Colonic mucosa (tissue), 4 donors: ENCODE results near the gene MPG. TPM values are rescaled to one million over a fixed set of nuclear protein-coding genes. Genes with fewer than 3 reads are reported as not detected.

Source experiments
- DNase-seq: peaks from one replicate; pipeline ENCODE4 v3.0.0-alpha.2; 2020
- H3K27ac ChIP-seq: fragments of 200-600 bp; one replicate; pipeline ENCODE4 v1.8.0; 2021
- H3K27me3 ChIP-seq: fragments of 200-600 bp; one replicate; pipeline ENCODE4 v1.8.0; 2021
- H3K36me3 ChIP-seq: fragments of 200-600 bp; one replicate; pipeline ENCODE4 v1.8.0; 2021
- H3K4me1 ChIP-seq: fragments of 200-600 bp; one replicate; pipeline ENCODE4 v1.8.0; 2021; ENCODE audit warnings: mild to moderate bottlenecking
- H3K4me3 ChIP-seq: fragments of 200-600 bp; one replicate; pipeline ENCODE4 v1.8.0; 2021
- H3K9ac ChIP-seq, 2 donors: one replicate each; pipeline ENCODE4 v1.7.0; 2013; ENCODE audit warnings: control low read depth in 2 of 2, low read depth in 2 of 2, low read length in 2 of 2
- H3K9me3 ChIP-seq: fragments of 200-600 bp; one replicate; pipeline ENCODE4 v1.8.0; 2021
- intact Hi-C: fragments of 100-400 bp; cut with DNase I; formaldehyde crosslinking; loops from one replicate; pipeline ENCODE4 v1.14.1; 2022
- total RNA-seq, 2 donors: library from RNA; stranded (reverse); fragmentation: NEBNext Ultra II Directional in 1 of 2; extraction: Animal tissue kit (Norgen Biotek cat#: 25700) in 1 of 2; gene quantifications; one replicate each; pipeline ENCODE4 v1.2.1, GENCODE V29; 2021
- TF ChIP-seq, protein P1 (sequence below): fragments of 200-600 bp; IDR thresholded peaks from one replicate; pipeline ENCODE4 v1.8.0; 2022; ENCODE audit warnings: antibody characterized with exemption, mild to moderate bottlenecking
- donor health status: healthy.
- donor health status: DM: no; HTN: no; CAD: no.
- donor health status: DM: no; HTN: no; CAD: no.

MPG gene
- total RNA-seq, 2 donors from 2014 or later, result 39.3 to 42.1 TPM

DNA sequence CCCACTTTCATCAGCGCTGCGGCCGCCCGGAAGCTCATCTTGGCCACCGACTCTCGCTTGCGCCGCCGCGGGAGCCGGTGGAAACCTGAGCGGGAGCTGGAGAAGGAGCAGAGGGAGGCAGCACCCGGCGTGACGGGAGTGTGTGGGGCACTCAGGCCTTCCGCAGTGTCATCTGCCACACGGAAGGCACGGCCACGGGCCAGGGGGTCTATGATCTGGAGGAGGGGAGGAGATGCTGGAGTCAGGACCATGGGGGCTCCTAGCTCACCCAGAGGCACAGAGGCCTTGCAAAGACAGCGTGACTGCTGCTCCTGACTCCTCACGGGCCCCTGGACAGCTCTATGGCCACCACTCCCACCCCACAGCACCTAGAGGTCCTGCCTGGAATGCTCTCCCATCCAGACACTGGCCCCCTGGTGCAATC is 15.0 kb upstream of the MPG start:
- H3K4me1 ChIP-seq, result no peaks in the 10 kb centered on the region
- H3K9me3 ChIP-seq, result no peaks in the 10 kb centered on the region
- no peaks in the 10 kb centered on the region for H3K27me3 ChIP-seq
- no peak overlapping the region for H3K27ac ChIP-seq
- H3K9ac ChIP-seq, result no peak overlapping the region
- H3K36me3 ChIP-seq, result no peaks in the 10 kb centered on the region
- DNase-seq, result no peak
- intact Hi-C loops, result no loop called here
- no peak overlapping the region for H3K4me3 ChIP-seq
- TF ChIP-seq, protein P1, sequence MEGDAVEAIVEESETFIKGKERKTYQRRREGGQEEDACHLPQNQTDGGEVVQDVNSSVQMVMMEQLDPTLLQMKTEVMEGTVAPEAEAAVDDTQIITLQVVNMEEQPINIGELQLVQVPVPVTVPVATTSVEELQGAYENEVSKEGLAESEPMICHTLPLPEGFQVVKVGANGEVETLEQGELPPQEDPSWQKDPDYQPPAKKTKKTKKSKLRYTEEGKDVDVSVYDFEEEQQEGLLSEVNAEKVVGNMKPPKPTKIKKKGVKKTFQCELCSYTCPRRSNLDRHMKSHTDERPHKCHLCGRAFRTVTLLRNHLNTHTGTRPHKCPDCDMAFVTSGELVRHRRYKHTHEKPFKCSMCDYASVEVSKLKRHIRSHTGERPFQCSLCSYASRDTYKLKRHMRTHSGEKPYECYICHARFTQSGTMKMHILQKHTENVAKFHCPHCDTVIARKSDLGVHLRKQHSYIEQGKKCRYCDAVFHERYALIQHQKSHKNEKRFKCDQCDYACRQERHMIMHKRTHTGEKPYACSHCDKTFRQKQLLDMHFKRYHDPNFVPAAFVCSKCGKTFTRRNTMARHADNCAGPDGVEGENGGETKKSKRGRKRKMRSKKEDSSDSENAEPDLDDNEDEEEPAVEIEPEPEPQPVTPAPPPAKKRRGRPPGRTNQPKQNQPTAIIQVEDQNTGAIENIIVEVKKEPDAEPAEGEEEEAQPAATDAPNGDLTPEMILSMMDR, result no peak

DNA sequence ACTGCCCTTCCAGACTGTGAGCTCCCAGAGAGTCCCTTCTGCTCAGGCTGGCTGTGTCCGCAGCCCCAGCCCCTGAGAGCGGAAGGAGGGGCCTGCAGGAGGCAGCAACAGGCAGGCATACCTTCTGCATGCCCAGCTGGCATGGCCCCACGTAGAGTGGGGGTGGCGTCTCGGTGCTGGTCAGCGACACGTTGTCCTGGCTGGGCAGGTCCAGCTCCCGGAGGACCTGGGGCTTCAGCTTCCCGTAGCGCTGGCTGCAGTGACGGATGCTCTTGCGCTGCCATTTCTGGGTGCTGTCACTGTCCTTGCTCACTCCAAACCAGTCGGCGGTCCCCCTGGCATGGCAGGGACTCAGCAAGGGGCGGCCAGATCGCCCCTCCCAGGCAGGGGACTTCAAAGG is 14.6 kb upstream of the MPG start:
- no peak overlapping the region for H3K27ac ChIP-seq
- H3K4me1 ChIP-seq, result no peaks in the 10 kb centered on the region
- DNase-seq, result no peak
- H3K4me3 ChIP-seq, result no peak overlapping the region
- intact Hi-C loops, result no loop called here
- TF ChIP-seq, protein P1, result no peak
- no peaks in the 10 kb centered on the region for H3K36me3 ChIP-seq
- no peaks in the 10 kb centered on the region for H3K9me3 ChIP-seq
- no peak overlapping the region for H3K9ac ChIP-seq
- H3K27me3 ChIP-seq, result no peaks in the 10 kb centered on the region

DNA sequence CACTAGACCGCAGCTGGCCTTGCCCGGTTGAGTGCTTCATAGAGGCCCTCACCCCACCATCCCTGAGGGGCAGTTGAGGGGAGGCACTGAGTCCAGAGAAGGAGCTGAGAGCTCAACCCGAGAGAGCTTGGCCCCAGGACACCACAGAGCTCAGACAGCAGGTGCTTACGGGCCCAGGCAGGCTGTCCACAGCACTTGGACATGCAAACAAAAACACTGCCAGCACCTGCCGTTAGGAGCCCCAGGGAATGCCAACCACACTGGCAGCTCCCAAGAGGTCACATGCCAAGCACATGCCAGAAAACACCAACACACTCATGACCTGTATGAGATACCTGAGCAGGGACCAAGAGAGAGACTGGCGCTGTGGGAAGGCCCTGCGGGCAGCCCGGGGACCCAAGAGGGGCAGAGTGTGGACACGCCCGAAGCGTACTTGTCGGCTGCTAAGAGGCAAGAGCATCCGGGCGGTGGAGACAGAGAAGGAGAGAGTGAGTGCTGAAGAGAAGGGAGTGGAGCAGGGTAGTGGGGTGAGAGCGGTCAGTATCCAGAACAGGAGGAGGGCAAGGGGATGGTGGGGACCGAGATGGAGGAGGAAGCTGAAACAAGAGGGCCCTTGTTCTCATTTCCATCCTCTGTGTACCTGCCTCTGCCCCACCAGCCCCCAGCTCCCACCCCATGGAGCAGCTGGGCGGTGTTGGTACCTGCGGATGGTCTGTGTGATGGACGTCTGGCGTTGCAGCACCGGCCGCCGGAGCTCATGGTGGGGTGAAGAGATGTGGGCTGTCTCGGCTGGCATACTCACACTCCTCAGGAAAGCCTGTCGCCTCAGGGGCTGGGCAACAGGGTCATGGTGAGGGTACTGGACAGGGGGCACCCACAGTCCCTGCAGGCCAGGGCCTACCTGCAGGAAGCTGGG is 13.8 kb upstream of the MPG start:
- H3K4me1 ChIP-seq, result no peaks in the 10 kb centered on the region
- no peaks in the 10 kb centered on the region for H3K27me3 ChIP-seq
- intact Hi-C loops, result no loop called here
- H3K4me3 ChIP-seq, result no peak overlapping the region
- no peaks in the 10 kb centered on the region for H3K9me3 ChIP-seq
- DNase-seq, result no peak
- TF ChIP-seq, protein P1, result no peak
- H3K36me3 ChIP-seq, result no peaks in the 10 kb centered on the region
- no peak overlapping the region for H3K27ac ChIP-seq
- no peak overlapping the region for H3K9ac ChIP-seq

GRCh38 chr16:64914-65255 is 13.1 kb upstream of the MPG start:
- no peaks in the 10 kb centered on the region for H3K27me3 ChIP-seq
- H3K4me1 ChIP-seq, result no peaks in the 10 kb centered on the region
- intact Hi-C loops, result no loop called here
- H3K27ac ChIP-seq, result no peak overlapping the region
- no peak overlapping the region for H3K9ac ChIP-seq
- H3K9me3 ChIP-seq, result no peaks in the 10 kb centered on the region
- TF ChIP-seq, protein P1, result no peak
- no peak for DNase-seq
- no peaks in the 10 kb centered on the region for H3K36me3 ChIP-seq
- H3K4me3 ChIP-seq, result no peak overlapping the region

DNA sequence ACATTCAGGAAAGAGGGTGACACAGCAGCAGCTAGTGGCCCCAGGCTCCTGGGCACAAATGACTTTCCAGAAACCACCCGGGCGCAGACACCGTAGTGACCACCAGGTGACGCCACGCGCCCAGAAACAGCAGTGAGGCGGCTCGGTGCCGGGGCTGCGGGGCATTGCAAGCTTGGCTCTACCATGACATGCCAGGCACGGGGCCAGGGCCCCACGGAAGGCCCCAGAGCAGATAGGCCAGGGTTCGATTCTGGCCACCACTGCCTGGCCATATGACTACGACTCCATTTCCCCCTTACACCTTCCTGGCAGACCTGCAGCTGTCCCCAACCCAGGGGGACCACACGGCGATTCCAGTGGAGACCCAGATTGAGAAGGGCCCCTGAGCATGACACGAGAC is 12.3 kb upstream of the MPG start:
- Histone ChIP-seq H3K9me3 (no peaks in the 10 kb centered on the region), H3K27me3 (no peaks in the 10 kb centered on the region), H3K4me3 (no peak overlapping the region), H3K4me1 (peaks cover 4% of the 10 kb centered on the region), H3K27ac (no peak overlapping the region), H3K9ac (no peak overlapping the region), H3K36me3 (no peaks in the 10 kb centered on the region)
- TF ChIP-seq, protein P1, result peak; percentile 95
- peak; percentile 85 for DNase-seq
- intact Hi-C loops, result loop anchor here (2.0 kb wide), 1 partner anchor 31 kb away; no protein-coding TSS in a partner anchor
